WTC11 (cell line): Measurements from ENCODE around the gene BBS9. TPM values are rescaled to one million over a fixed set of nuclear protein-coding genes. Genes with fewer than 3 reads are reported as not detected.
"Not testable (repeated sequence)": the region's sequence is repeated elsewhere in the genome, so short reads cannot be mapped to it uniquely, and the experiment has no call there.

Experiments used
- ATAC-seq: fragments of 200-7000 bp; cut with Tn5 transposase; 2 replicates; pipeline ENCODE4 v1.10.0; 2021; ENCODE audit warnings: mild to moderate bottlenecking, moderate library complexity
- CTCF ChIA-PET: fragments of 300-600 bp; sonication (Branson Sonifier 250); formaldehyde crosslinking; loops from one replicate; lab custom pipeline; 2021; ENCODE audit warnings: antibody characterized with exemption; lab: Charles Lee
- POLR2A ChIA-PET: fragments of 350-600 bp; sonication (Branson Sonifier 250); formaldehyde crosslinking; loops from one replicate; lab custom pipeline; 2021; ENCODE audit warnings: antibody characterized with exemption; lab: Charles Lee
- DNase-seq: peaks from one replicate; pipeline ENCODE4 v3.0.0; 2021; ENCODE audit warnings: low spot score
- H3K27ac Mint-ChIP-seq: 2 replicates; pipeline ENCODE4 v1.8.0; 2021; ENCODE audit warnings: mixed read lengths
- H3K27me3 Mint-ChIP-seq: 2 replicates; pipeline ENCODE4 v1.8.0; 2021; ENCODE audit warnings: low read depth, mild to moderate bottlenecking, moderate library complexity, mixed read lengths
- H3K36me3 Mint-ChIP-seq: 2 replicates; pipeline ENCODE4 v1.8.0; 2021; ENCODE audit warnings: mixed read lengths
- H3K4me1 Mint-ChIP-seq: 2 replicates; pipeline ENCODE4 v1.8.0; 2022; ENCODE audit warnings: mixed read lengths
- H3K4me3 Mint-ChIP-seq: 2 replicates; pipeline ENCODE4 v1.8.0; 2021; ENCODE audit warnings: mild to moderate bottlenecking, moderate library complexity, mixed read lengths
- H3K9me3 Mint-ChIP-seq: 2 replicates; pipeline ENCODE4 v1.8.0; 2021; ENCODE audit warnings: mixed read lengths
- ARID4B ChIP-seq: sonication (generic); formaldehyde crosslinking; IDR thresholded peaks from 2 replicates; pipeline ENCODE4 v1.8.0; 2023; ENCODE audit warnings: missing genetic modification reagents, mild to moderate bottlenecking, borderline replicate concordance
- ATF1 ChIP-seq: sonication (generic); formaldehyde crosslinking; IDR thresholded peaks from 2 replicates; pipeline ENCODE4 v1.8.1; 2023; ENCODE audit warnings: mild to moderate bottlenecking, moderate library complexity, missing genetic modification reagents
- E2F1 ChIP-seq: sonication (generic); formaldehyde crosslinking; IDR thresholded peaks from 2 replicates; pipeline ENCODE4 v1.8.0; 2022; ENCODE audit warnings: mild to moderate bottlenecking, missing genetic modification reagents
- GABPB1 ChIP-seq: sonication (generic); formaldehyde crosslinking; IDR thresholded peaks from 2 replicates; pipeline ENCODE4 v1.8.1; 2023; ENCODE audit warnings: mild to moderate bottlenecking, missing genetic modification reagents
- NR1H2 ChIP-seq: sonication (generic); formaldehyde crosslinking; IDR thresholded peaks from 2 replicates; pipeline ENCODE4 v1.9.0; 2021; ENCODE audit warnings: mild to moderate bottlenecking, moderate library complexity, missing genetic modification reagents
- NR3C1 ChIP-seq: sonication (generic); formaldehyde crosslinking; conservative IDR thresholded peaks from 2 replicates; pipeline ENCODE4 v1.8.1; 2023; ENCODE audit warnings: low read depth, mild to moderate bottlenecking, missing genetic modification reagents
- PREB ChIP-seq: sonication (generic); formaldehyde crosslinking; IDR thresholded peaks from 2 replicates; pipeline ENCODE4 v1.8.1; 2022; ENCODE audit warnings: mild to moderate bottlenecking, missing genetic modification reagents, moderate library complexity, borderline replicate concordance
- TCF7 ChIP-seq: sonication (generic); formaldehyde crosslinking; IDR thresholded peaks from 2 replicates; pipeline ENCODE4 v1.8.0; 2022; ENCODE audit warnings: mild to moderate bottlenecking, low read depth, missing genetic modification reagents, moderate library complexity
- USF2 ChIP-seq: sonication (generic); formaldehyde crosslinking; IDR thresholded peaks from 2 replicates; pipeline ENCODE4 v1.8.1; 2023; ENCODE audit warnings: mild to moderate bottlenecking, missing genetic modification reagents, moderate library complexity
- ZBTB43 ChIP-seq: sonication (generic); formaldehyde crosslinking; IDR thresholded peaks from 2 replicates; pipeline ENCODE4 v1.8.1; 2023; ENCODE audit warnings: mild to moderate bottlenecking, missing genetic modification reagents
- ZNF219 ChIP-seq: sonication (generic); formaldehyde crosslinking; IDR thresholded peaks from 2 replicates; pipeline ENCODE4 v1.8.0; 2023; ENCODE audit warnings: missing genetic modification reagents, mild to moderate bottlenecking, borderline replicate concordance
- ZNF281 ChIP-seq: sonication (generic); formaldehyde crosslinking; IDR thresholded peaks from 2 replicates; pipeline ENCODE4 v1.8.0; 2023; ENCODE audit warnings: mild to moderate bottlenecking, missing genetic modification reagents
- ZNF416 ChIP-seq: fragments of 250-450 bp; sonication (Bioruptor Pico); IDR thresholded peaks from 2 replicates; pipeline ENCODE4 v1.9.0; 2021; ENCODE audit warnings: mild to moderate bottlenecking, inconsistent platforms
- ZNF512 ChIP-seq: sonication (generic); formaldehyde crosslinking; IDR thresholded peaks from 2 replicates; pipeline ENCODE4 v1.8.1; 2022; ENCODE audit warnings: missing genetic modification reagents, borderline replicate concordance
- total RNA-seq: library from RNA; stranded (reverse); gene quantifications from 3 replicates; pipeline ENCODE4 v1.2.3, GENCODE V29; 2021

Gene BBS9
- total RNA-seq, 1 experiment from 2014 or later: 56.6 TPM

- no peak for TF ChIP-seq PREB (CRISPR knock-in tag)
- no peak for TF ChIP-seq E2F1 (CRISPR knock-in tag)
- TF ChIP-seq NR3C1 (CRISPR knock-in tag): no peak
- TF ChIP-seq USF2 (CRISPR knock-in tag): no peak
- TF ChIP-seq ZNF416: no peak
- no peak for TF ChIP-seq ATF1
- TF ChIP-seq TCF7 (CRISPR knock-in tag): no peak
- TF ChIP-seq ZNF219 (CRISPR knock-in tag): no peak
- TF ChIP-seq NR1H2: no peak
- no peak for TF ChIP-seq ZNF281 (CRISPR knock-in tag)
- TF ChIP-seq GABPB1 (CRISPR knock-in tag): no peak
- no peak for TF ChIP-seq ZBTB43 (CRISPR knock-in tag)
- TF ChIP-seq, all 79 proteins: peak for 0
Observed at GRCh38 chr7:33091641-33092191, 37.6 kb upstream of the BBS9 start (continued).

GRCh38 chr7:33093266-33093665 is 36.1 kb upstream of the BBS9 start:
- H3K27ac Mint-ChIP-seq: no peak overlapping the region
- no peak for DNase-seq
- H3K27me3 Mint-ChIP-seq: no peaks in the 10 kb centered on the region
- TF ChIP-seq ARID4B (CRISPR knock-in tag) (no peak), ZNF512 (CRISPR knock-in tag) (no peak), USF2 (CRISPR knock-in tag) (no peak)
- no peak for ATAC-seq
- POLR2A ChIA-PET: no interaction called here
- no peaks in the 10 kb centered on the region for H3K4me1 Mint-ChIP-seq
- H3K4me3 Mint-ChIP-seq: no peak overlapping the region
- H3K9me3 Mint-ChIP-seq: no peaks in the 10 kb centered on the region
- CTCF ChIA-PET: no interaction called here
- H3K36me3 Mint-ChIP-seq: peaks cover 33% of the 10 kb centered on the region

- H3K27ac Mint-ChIP-seq, H3K27me3 Mint-ChIP-seq, DNase-seq, H3K9me3 Mint-ChIP-seq, H3K4me3 Mint-ChIP-seq, CTCF ChIA-PET, H3K4me1 Mint-ChIP-seq, POLR2A ChIA-PET: not testable (repeated sequence)
- H3K36me3 Mint-ChIP-seq: peaks cover 44% of the 10 kb centered on the region
- peak; percentile 48 for ATAC-seq
Observed at GRCh38 chr7:33094745-33095275, 34.6 kb upstream of the BBS9 start.
